HG03457 (cell line): ENCODE results near the gene HAPLN2.
"Not testable (repeated sequence)": the region's sequence is repeated elsewhere in the genome, so short reads cannot be mapped to it uniquely, and the experiment has no call there.

ENCODE experiments used
- ATAC-seq: cut with Tn5 transposase; IDR thresholded peaks from one replicate; pipeline ENCODE4 v1.9.1; 2021; ENCODE audit warnings: moderate number of reproducible peaks; ENCODE audit not compliant: unreplicated experiment

HAPLN2 gene

GRCh38 chr1:156616463-156616862, 2.8 kb upstream of the HAPLN2 start:
- no peak for ATAC-seq

GRCh38 chr1:156619582-156619955, 354 bp downstream of the HAPLN2 start:
- ATAC-seq, result no peak

- ATAC-seq, result no peak
Measured at GRCh38 chr1:156622581-156623297, 3.5 kb downstream of the HAPLN2 start.

- ATAC-seq, result no peak
Measured at GRCh38 chr1:156623946-156624813, 5.0 kb downstream of the HAPLN2 start.

- ATAC-seq, result no peak
Measured at GRCh38 chr1:156624814-156625435, 5.7 kb downstream of the HAPLN2 start.

- ATAC-seq, result no peak
Measured at GRCh38 chr1:156625436-156626078, 6.3 kb downstream of the HAPLN2 start.

- no peak for ATAC-seq
Measured at GRCh38 chr1:156626079-156626438, 6.8 kb downstream of the HAPLN2 start.

- no peak for ATAC-seq
Measured at GRCh38 chr1:156627313-156627880, 8.2 kb downstream of the HAPLN2 start.

- ATAC-seq, result no peak
Measured at GRCh38 chr1:156629823-156630449, 10.7 kb downstream of the HAPLN2 start.

- not testable (repeated sequence) for ATAC-seq
Measured at GRCh38 chr1:156631152-156631551, 11.9 kb downstream of the HAPLN2 start.

- no peak for ATAC-seq
Measured at GRCh38 chr1:156632355-156632754, 13.1 kb downstream of the HAPLN2 start.

GRCh38 chr1:156638189-156638985, 19.2 kb downstream of the HAPLN2 start:
- ATAC-seq, result no peak

GRCh38 chr1:156639601-156640101, 20.4 kb downstream of the HAPLN2 start:
- ATAC-seq, result no peak

GRCh38 chr1:156640842-156641706, 21.9 kb downstream of the HAPLN2 start:
- no peak for ATAC-seq

GRCh38 chr1:156641761-156642264, 22.6 kb downstream of the HAPLN2 start, which contains the start of gene BCAN:
Gene BCAN, plus strand, starts transcription at chr1:156642117. Its CDS starts 3,938 bp downstream, at chr1:156646055.
- ATAC-seq, result no peak

GRCh38 chr1:156642265-156643048, 23.2 kb downstream of the HAPLN2 start:
- ATAC-seq, result no peak

- ATAC-seq, result no peak
Measured at GRCh38 chr1:156643049-156643777, 24.0 kb downstream of the HAPLN2 start.
